GM18868 (cell line): ENCODE results near the gene SLC36A4.
"Not testable (repeated sequence)": the region's sequence is repeated elsewhere in the genome, so short reads cannot be mapped to it uniquely, and the experiment has no call there.

Source experiments
- ATAC-seq: cut with Tn5 transposase; IDR thresholded peaks from one replicate; pipeline ENCODE4 v1.9.1; 2021; ENCODE audit warnings: mild to moderate bottlenecking, moderate library complexity; ENCODE audit not compliant: unreplicated experiment

SLC36A4 gene

GRCh38 chr11:93194673-93195291 lies 3.0 kb downstream of the SLC36A4 start:
- no peak for ATAC-seq

GRCh38 chr11:93193731-93194130 lies 4.1 kb downstream of the SLC36A4 start:
- ATAC-seq, result no peak

GRCh38 chr11:93192163-93192562 lies 5.6 kb downstream of the SLC36A4 start:
- ATAC-seq, result no peak

- no peak for ATAC-seq
Measured at GRCh38 chr11:93189462-93189861, 8.3 kb downstream of the SLC36A4 start.

GRCh38 chr11:93188726-93189125 lies 9.1 kb downstream of the SLC36A4 start:
- ATAC-seq, result no peak

- no peak for ATAC-seq
Measured at GRCh38 chr11:93187290-93187689, 10.5 kb downstream of the SLC36A4 start.

- ATAC-seq, result not testable (repeated sequence)
Measured at GRCh38 chr11:93177891-93178290, 19.9 kb downstream of the SLC36A4 start.

GRCh38 chr11:93169950-93170561 lies 27.7 kb downstream of the SLC36A4 start:
- ATAC-seq, result no peak

- no peak for ATAC-seq
Measured at GRCh38 chr11:93169143-93169542, 28.6 kb downstream of the SLC36A4 start.

- peak; percentile 65 for ATAC-seq
Measured at GRCh38 chr11:93166862-93167261, 30.9 kb downstream of the SLC36A4 start.

GRCh38 chr11:93166194-93166593 lies 31.6 kb downstream of the SLC36A4 start:
- ATAC-seq, result peak; percentile 70

- ATAC-seq, result no peak
Measured at GRCh38 chr11:93160808-93161207, 37.0 kb downstream of the SLC36A4 start.

- no peak for ATAC-seq
Measured at GRCh38 chr11:93160156-93160555, 37.6 kb downstream of the SLC36A4 start.

- no peak for ATAC-seq
Measured at GRCh38 chr11:93159721-93160120, 38.1 kb downstream of the SLC36A4 start.

GRCh38 chr11:93155738-93156137 lies 42.1 kb downstream of the SLC36A4 start:
- no peak for ATAC-seq

- no peak for ATAC-seq
Measured at GRCh38 chr11:93145390-93145915, 52.3 kb downstream of the SLC36A4 start.

- ATAC-seq, result peak; percentile 88
Measured at GRCh38 chr11:93143800-93144199, 54.0 kb downstream of the SLC36A4 start.

GRCh38 chr11:93143186-93143585 lies 54.6 kb downstream of the SLC36A4 start:
- ATAC-seq, result no peak

GRCh38 chr11:93133488-93134109 lies 64.2 kb downstream of the SLC36A4 start:
- ATAC-seq, result no peak

- ATAC-seq, result no peak
Measured at GRCh38 chr11:93132836-93133235, 65.0 kb downstream of the SLC36A4 start.

GRCh38 chr11:93131709-93132108 lies 66.1 kb downstream of the SLC36A4 start:
- no peak for ATAC-seq

- no peak for ATAC-seq
Measured at GRCh38 chr11:93128574-93128973, 69.2 kb downstream of the SLC36A4 start.
